ENCODE measurements around the gene RABL6.
"Not testable (repeated sequence)": the region's sequence is repeated elsewhere in the genome, so short reads cannot be mapped to it uniquely, and the experiment has no call there.

RABL6 gene

DNA sequence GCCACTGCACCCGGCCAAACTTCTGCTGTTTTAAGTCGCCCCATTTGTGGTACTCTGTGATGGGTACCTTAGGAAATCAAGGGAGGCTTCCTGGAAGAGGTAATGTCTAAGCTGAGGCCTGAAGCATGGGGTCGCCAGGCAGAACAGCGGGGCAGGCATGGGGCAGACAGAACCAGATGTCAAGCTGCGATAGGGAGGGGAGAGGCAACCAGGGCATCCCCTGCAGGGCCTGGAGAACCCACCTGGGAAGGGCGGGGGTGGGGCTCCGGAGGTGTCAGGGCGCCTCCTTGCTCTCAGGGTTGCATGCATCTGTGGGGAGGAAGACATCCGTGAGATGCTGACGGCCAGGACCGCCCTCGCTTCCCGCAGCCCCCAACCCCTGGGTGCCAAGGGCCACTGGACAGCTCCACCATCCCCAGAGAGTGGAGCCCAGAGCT lies 46.2 kb upstream of the RABL6 start:
- H3K4me3 ChIP-seq (ENCODE audit: low read depth, low read length), result no peak overlapping the region
- TF ChIP-seq, protein P1, sequence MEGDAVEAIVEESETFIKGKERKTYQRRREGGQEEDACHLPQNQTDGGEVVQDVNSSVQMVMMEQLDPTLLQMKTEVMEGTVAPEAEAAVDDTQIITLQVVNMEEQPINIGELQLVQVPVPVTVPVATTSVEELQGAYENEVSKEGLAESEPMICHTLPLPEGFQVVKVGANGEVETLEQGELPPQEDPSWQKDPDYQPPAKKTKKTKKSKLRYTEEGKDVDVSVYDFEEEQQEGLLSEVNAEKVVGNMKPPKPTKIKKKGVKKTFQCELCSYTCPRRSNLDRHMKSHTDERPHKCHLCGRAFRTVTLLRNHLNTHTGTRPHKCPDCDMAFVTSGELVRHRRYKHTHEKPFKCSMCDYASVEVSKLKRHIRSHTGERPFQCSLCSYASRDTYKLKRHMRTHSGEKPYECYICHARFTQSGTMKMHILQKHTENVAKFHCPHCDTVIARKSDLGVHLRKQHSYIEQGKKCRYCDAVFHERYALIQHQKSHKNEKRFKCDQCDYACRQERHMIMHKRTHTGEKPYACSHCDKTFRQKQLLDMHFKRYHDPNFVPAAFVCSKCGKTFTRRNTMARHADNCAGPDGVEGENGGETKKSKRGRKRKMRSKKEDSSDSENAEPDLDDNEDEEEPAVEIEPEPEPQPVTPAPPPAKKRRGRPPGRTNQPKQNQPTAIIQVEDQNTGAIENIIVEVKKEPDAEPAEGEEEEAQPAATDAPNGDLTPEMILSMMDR (IDR thresholded peaks at IDR 0.05; ENCODE audit: insufficient read depth, low read length, missing control alignments), result no peak
- POLR2A ChIA-PET, result interaction anchor here (0.8 to 1.7 kb wide), 2 partner anchors 33 to 35 kb away, joined by 3 to 8 read pairs; no protein-coding TSS in a partner anchor
- DNase-seq (ENCODE audit: low read depth, low spot score), result no peak
- CTCF ChIA-PET, result interaction anchor here (0.9 to 4.7 kb wide), 12 partner anchors 8 to 307 kb away, joined by 4 to 41 read pairs (median 7); no protein-coding TSS in a partner anchor

DNA sequence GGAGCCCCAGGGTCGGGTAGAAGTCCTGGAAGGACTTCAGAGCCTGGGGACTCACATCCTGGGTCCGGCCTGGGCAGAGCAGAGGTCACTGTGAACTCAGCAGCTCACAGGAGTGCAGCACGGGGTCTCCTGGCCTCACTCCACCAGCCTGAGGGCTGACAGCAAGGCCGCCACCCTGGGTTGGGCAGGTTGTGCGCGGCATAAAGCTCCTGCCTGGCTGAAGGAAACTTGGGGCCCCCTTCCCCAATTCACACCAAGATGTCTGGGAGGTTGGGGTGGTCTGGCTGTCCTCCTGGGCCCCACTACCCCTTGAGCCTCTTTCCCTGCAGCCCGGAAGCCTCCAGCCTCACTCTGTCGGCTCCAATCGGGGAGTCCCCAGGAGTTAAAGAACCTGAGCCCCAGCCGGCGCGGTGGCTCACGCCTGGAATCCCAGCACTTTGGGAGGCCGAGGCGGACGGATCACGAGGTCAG lies 45.5 kb upstream of the RABL6 start:
- POLR2A ChIA-PET, result interaction anchor here (1.7 kb wide), 1 partner anchor 34 kb away, joined by 8 read pairs; no protein-coding TSS in a partner anchor
- DNase-seq (ENCODE audit: low read depth, low spot score), result no peak
- CTCF ChIA-PET, result interaction anchor here (0.6 to 4.7 kb wide), 8 partner anchors 7 to 307 kb away, joined by 3 to 41 read pairs (median 7); no protein-coding TSS in a partner anchor
- H3K4me3 ChIP-seq (ENCODE audit: low read depth, low read length), result no peak overlapping the region
- TF ChIP-seq, protein P1 (IDR thresholded peaks at IDR 0.05; ENCODE audit: insufficient read depth, low read length, missing control alignments), result no peak

DNA sequence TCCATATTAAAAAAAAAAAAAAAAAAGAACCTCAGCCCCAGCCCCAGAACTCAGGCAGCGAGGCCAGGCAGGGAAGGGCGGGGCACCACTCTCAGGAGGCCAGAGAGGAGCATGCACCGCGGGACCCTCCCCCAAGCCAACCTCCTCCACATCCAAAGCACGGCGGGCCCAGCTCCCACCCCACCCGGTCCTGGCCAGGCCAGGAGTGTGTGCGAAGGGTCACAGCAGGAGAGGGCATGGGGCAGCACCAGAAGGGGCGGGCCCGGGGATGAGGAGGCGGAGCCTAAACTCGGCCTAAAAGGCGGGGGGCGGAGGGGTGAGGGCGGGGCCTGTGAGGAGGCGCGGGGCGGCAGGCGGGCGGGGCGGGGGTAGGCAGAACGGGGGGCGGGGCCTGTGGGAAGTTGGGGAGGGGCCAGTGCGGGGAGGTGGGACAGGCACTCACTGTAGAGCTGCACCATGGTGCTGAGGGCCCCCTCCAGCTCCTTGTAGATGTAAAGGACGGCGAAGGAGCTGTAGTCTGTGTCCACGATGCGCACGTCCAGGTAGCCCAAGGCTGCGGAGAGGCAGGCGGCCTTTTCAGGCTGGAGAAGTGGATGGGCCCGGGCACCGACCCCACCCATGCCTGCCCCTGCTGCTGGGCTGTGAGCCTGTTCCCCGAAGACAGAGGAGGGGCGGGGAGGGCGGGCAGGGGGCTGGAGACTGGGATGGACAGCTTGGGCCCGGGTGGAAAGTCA lies 44.7 kb upstream of the RABL6 start:
- CTCF ChIA-PET, result interaction anchor here (0.6 to 4.7 kb wide), 7 partner anchors 9 to 306 kb away, joined by 3 to 41 read pairs (median 8); no protein-coding TSS in a partner anchor
- DNase-seq (ENCODE audit: low read depth, low spot score), result no peak
- POLR2A ChIA-PET, result no interaction called here

DNA sequence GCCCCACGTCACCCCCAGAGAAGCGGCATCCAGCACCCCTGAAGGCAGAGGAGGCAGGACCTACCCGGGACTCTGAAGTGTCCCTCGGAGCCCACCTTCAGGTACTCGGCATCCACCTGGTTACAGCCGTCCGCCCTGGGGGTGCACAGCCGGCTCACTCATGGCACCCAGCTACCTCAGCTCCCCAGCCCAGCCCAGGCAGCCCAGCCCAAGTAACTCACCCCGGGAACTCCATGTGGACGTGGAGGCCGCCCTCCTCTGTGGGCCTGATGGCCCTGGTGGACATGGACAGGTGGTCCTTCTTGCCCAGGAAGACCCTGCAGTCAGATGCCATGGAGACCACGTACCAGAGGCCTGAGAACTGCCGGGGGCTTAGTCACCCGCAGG lies 44.1 kb upstream of the RABL6 start:
- no peak overlapping the region for H3K4me3 ChIP-seq (ENCODE audit: low read depth, low read length)
- DNase-seq (ENCODE audit: low read depth, low spot score), result no peak
- TF ChIP-seq, protein P1 (IDR thresholded peaks at IDR 0.05; ENCODE audit: insufficient read depth, low read length, missing control alignments), result no peak
- ChIA-PET CTCF (interaction anchor here (1.4 to 4.7 kb wide), 4 partner anchors 8 to 24 kb away, joined by 3 to 41 read pairs (median 18); no protein-coding TSS in a partner anchor), POLR2A (no interaction called here)

More for the DNA sequence above, 44.7 kb upstream of the RABL6 start:
- TF ChIP-seq, protein P1 (IDR thresholded peaks at IDR 0.05; ENCODE audit: insufficient read depth, low read length, missing control alignments), result no peak
- no peak overlapping the region for H3K4me3 ChIP-seq (ENCODE audit: low read depth, low read length)

DNA sequence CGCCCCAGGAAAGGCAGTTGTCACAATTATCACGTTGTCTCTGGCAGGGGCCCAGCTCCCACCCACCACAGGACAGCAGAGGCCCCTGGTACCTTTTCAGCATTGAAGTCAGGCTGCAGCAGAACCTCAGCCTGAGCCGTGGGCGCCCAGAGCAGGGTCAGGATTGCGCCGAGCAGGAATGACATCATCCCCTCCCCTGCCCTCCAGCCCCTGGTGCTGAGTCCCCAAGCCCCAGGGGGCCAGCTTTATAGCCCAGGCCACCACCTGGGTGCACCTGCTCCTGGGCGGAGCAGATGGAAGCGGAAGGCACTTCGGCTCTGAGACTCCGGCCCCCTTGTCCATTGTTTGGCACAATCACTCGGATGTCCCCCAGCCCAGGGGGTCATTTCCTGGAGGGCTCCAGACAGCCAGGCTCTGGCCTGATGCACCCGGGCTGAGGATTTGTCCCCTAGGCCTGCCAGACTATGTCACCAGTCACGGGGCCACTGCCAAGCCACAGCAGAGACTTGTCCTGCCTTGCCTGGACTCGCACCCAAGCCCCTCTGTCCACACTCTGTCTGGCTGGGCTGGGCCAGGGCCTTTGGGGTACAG lies 43.4 kb upstream of the RABL6 start, which contains the start of gene LCN15:
Gene LCN15 (minus strand): TSS at position 218 of the 591 bp plus-strand sequence. CDS start 30 bp downstream, at position 188.
- ChIA-PET POLR2A (no interaction called here), CTCF (interaction anchor here (1.4 to 1.5 kb wide), 2 partner anchors 10 to 23 kb away, joined by 3 to 7 read pairs; no protein-coding TSS in a partner anchor)
- TF ChIP-seq, protein P1 (IDR thresholded peaks at IDR 0.05; ENCODE audit: insufficient read depth, low read length, missing control alignments), result no peak
- DNase-seq (ENCODE audit: low read depth, low spot score), result no peak
- H3K4me3 ChIP-seq (ENCODE audit: low read depth, low read length), result no peak within 1 kb of the TSS

DNA sequence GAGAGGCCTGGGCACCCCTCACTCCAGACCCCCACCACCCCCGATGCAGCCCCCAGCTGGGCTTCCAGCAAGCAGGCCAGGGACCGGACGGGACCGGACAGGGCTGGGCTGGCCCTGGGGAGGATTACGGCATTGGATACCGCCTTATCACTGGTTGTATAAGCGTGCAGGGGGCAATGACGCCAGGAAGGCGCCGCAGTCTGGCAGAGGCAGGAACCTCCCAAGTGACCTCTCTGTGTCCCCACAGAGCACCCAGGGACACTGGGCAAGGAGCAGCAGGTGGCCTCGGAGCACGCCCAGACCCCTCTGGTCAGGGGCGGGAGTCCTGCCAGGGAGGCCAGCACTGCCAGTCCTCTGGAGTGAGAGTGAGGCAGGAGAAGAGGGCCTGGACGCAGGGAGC lies 42.7 kb upstream of the RABL6 start:
- ChIA-PET POLR2A (no interaction called here), CTCF (interaction anchor here (1.4 to 5.0 kb wide), 3 partner anchors 9 to 22 kb away, joined by 7 to 57 read pairs (median 9); no protein-coding TSS in a partner anchor)
- H3K4me3 ChIP-seq (ENCODE audit: low read depth, low read length), result no peak overlapping the region
- no peak for DNase-seq (ENCODE audit: low read depth, low spot score)
- TF ChIP-seq, protein P1 (IDR thresholded peaks at IDR 0.05; ENCODE audit: insufficient read depth, low read length, missing control alignments), result no peak

DNA sequence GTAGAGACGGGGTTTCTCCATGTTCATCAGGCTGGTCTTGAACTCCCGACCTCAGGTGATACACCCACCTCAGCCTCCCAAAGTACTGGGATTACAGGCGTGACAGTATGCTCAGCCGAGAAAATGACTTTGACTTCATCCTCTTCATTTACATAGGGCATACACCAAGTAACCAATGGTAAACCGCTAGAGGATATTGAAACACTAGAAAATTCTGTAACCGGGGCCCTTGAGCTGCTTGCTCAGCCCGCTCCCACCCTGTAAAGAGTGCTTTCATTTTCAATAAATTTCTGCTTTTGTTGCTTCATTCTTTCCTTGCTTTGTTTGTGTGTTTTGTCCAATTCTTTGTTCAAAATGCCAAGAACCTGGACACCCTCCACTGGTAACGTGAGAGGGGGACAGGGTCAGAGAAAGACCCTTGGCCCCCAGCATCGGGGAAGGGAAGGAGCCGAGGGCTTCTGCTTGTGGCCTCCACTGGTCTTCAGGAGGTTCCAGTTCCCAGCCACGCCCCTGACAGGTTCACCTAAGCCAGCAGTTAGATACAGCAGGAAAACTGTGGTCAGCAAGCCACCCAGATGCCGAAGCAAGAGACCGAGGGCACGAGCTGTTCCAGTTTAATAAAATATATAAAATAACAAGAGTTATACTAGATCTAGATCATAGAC lies 41.9 kb upstream of the RABL6 start:
- POLR2A ChIA-PET; H3K4me3 ChIP-seq (ENCODE audit: low read depth, low read length); DNase-seq (ENCODE audit: low read depth, low spot score): not testable (repeated sequence)
- CTCF ChIA-PET, result interaction anchor here (1.0 to 7.5 kb wide), 7 partner anchors 8 to 21 kb away, joined by 3 to 64 read pairs (median 9); partner anchors contain the start of gene LCN8

Data from AG04449 (cell line).